ENCODE measurements around the gene CSTF1.

GRCh38 chr20:56428410-56428809 lies 36.0 kb downstream of the CSTF1 start:
- no peak for TF ChIP-seq POLR2AphosphoS5 (IDR thresholded peaks at IDR 0.05; ENCODE audit: low read depth, low read length)
- no peak for TF ChIP-seq CHD1 (IDR thresholded peaks at IDR 0.05; ENCODE audit: low read depth, low read length)
- TF ChIP-seq EGR1 (IDR thresholded peaks at IDR 0.05; ENCODE audit: borderline replicate concordance, low read depth, low read length) = no peak
- TF ChIP-seq CTCF (IDR thresholded peaks at IDR 0.05; ENCODE audit: control extremely low read depth in 1 of 3, insufficient read depth in 1 of 3, low read depth in 1 of 3, low read length in 3 of 3) = no peak
